SK-N-SH (cell line): ENCODE data around the gene NUP205. TPM values are rescaled to one million over a fixed set of nuclear protein-coding genes. Genes with fewer than 3 reads are reported as not detected.
A peak's percentile ranks its signal among the peaks of the same experiment; 100 is the strongest.

Experiments used
- CTCF ChIA-PET: fragments of 300-600, 350-600 bp; formaldehyde crosslinking; extraction: SDS; loops from one replicate; lab custom pipeline; 2021; lab: Yijun Ruan, JAX
- POLR2A ChIA-PET: fragments of 350-600 bp; sonication (Branson Sonifier 250); formaldehyde crosslinking; extraction: SDS; loops from one replicate; lab custom pipeline; 2020; ENCODE audit warnings: antibody characterized with exemption, inconsistent platforms; lab: Yijun Ruan, JAX
- DNase-seq: peaks from one replicate; pipeline ENCODE4 v3.0.0; 2012
- H2AFZ ChIP-seq: fragments of 200-600 bp; sonication (generic); 2 replicates; pipeline ENCODE4 v1.8.1; 2016; ENCODE audit warnings: antibody characterized with exemption, mild to moderate bottlenecking, low read depth
- H3F3A ChIP-seq: fragments of 200-600 bp; sonication (generic); replicated peaks from 2 replicates; pipeline ENCODE3; 2016; ENCODE audit warnings: antibody characterized with exemption, mild to moderate bottlenecking; ENCODE audit not compliant: insufficient read depth
- H3K27ac ChIP-seq, 2 experiments: fragments of 200-500 bp in 1 of 2; fragments of 200-600 bp in 1 of 2; sonication (Bioruptor generic) in 1 of 2; sonication (generic), shearing (Covaris generic) in 1 of 2; 2 replicates each; pipeline versions ENCODE4 v1.5.1 to v1.6.1; 2014 to 2016; ENCODE audit warnings: low read depth in 2 of 2, inconsistent platforms in 1 of 2, low read length in 1 of 2, mild to moderate bottlenecking in 1 of 2, mixed read lengths in 1 of 2
- H3K27me3 ChIP-seq: fragments of 200-600 bp; sonication (generic), shearing (Covaris generic); 2 replicates; pipeline ENCODE4 v1.6.1; 2016; ENCODE audit warnings: mixed run types; ENCODE audit not compliant: insufficient read depth
- H3K36me3 ChIP-seq, 2 experiments: fragments of 200-500 bp in 1 of 2; fragments of 200-600 bp in 1 of 2; sonication (Bioruptor generic) in 1 of 2; sonication (generic) in 1 of 2; replicated peaks in 1 of 2; 2 replicates each; pipeline versions ENCODE3 to v1.5.1; 2014 to 2016; ENCODE audit warnings: low read length in 1 of 2, mild to moderate bottlenecking in 1 of 2; ENCODE audit not compliant: insufficient read depth in 2 of 2, control insufficient read depth in 1 of 2
- H3K4me1 ChIP-seq, 2 experiments: fragments of 200-500 bp in 1 of 2; fragments of 200-600 bp in 1 of 2; sonication (Bioruptor generic) in 1 of 2; sonication (generic), shearing (Covaris generic) in 1 of 2; 2 replicates each; pipeline versions ENCODE4 v1.5.1 to v1.6.1; 2014 to 2016; ENCODE audit warnings: low read depth in 1 of 2, low read length in 1 of 2, mixed run types in 1 of 2; ENCODE audit not compliant: insufficient read depth in 2 of 2, control insufficient read depth in 1 of 2
- H3K4me2 ChIP-seq: fragments of 200-600 bp; sonication (generic), shearing (Covaris generic); 2 replicates; pipeline ENCODE4 v1.6.1; 2017; ENCODE audit warnings: mixed run types
- H3K4me3 ChIP-seq, 2 experiments: fragments of 200-500 bp in 1 of 2; fragments of 200-600 bp in 1 of 2; sonication (Bioruptor generic) in 1 of 2; sonication (generic), shearing (Covaris generic) in 1 of 2; 2 replicates each; pipeline versions ENCODE4 v1.5.1 to v1.8.1; 2014 to 2016; ENCODE audit warnings: low read depth in 2 of 2, inconsistent platforms in 1 of 2, low read length in 1 of 2, mild to moderate bottlenecking in 1 of 2, mixed read lengths in 1 of 2, moderate library complexity in 1 of 2
- H3K79me2 ChIP-seq: fragments of 200-600 bp; sonication (generic); 2 replicates; pipeline ENCODE4 v1.8.1; 2017; ENCODE audit warnings: mild to moderate bottlenecking; ENCODE audit not compliant: insufficient read depth
- H3K9ac ChIP-seq: fragments of 200-600 bp; sonication (generic); 2 replicates; pipeline ENCODE4 v1.6.1; 2017; ENCODE audit warnings: mixed run types
- H3K9me2 ChIP-seq: fragments of 200-600 bp; sonication (generic); 2 replicates; pipeline ENCODE4 v1.6.1; 2017; ENCODE audit warnings: mixed run types
- H3K9me3 ChIP-seq: fragments of 200-600 bp; sonication (generic); 2 replicates; pipeline ENCODE4 v1.6.1; 2017; ENCODE audit warnings: mixed run types, mild to moderate bottlenecking, moderate library complexity
- H4K20me1 ChIP-seq: fragments of 200-600 bp; sonication (generic); 2 replicates; pipeline ENCODE4 v1.6.1; 2017; ENCODE audit warnings: mild to moderate bottlenecking, mixed run types; ENCODE audit not compliant: insufficient read depth
- EZH2phosphoT487 ChIP-seq: fragments of 200-600 bp; sonication (generic); IDR thresholded peaks from 2 replicates; pipeline ENCODE4 v1.6.1; 2017; ENCODE audit warnings: low read depth, mixed run types, mild to moderate bottlenecking, antibody characterized with exemption, moderate library complexity, borderline replicate concordance
- GABPA ChIP-seq: IDR thresholded peaks from 2 replicates; pipeline ENCODE4 v1.4.0; 2012; ENCODE audit warnings: low read depth, mild to moderate bottlenecking
- JUND ChIP-seq: IDR thresholded peaks from 2 replicates; pipeline ENCODE4 v1.4.0; 2012
- NFIC ChIP-seq: IDR thresholded peaks from 2 replicates; pipeline ENCODE4 v1.4.0; 2012; ENCODE audit warnings: borderline replicate concordance
- SMC3 ChIP-seq: IDR thresholded peaks from 2 replicates; pipeline ENCODE4 v1.6.1; 2012; ENCODE audit warnings: low read depth, low read length, improper control_type of control experiment
- TCF12 ChIP-seq: IDR thresholded peaks from 2 replicates; pipeline ENCODE4 v1.4.0; 2012
- WGBS: methylation state at CpG from one replicate; pipeline ENCODE4 v1.1.6; 2017; ENCODE audit warnings: low lambda C conversion rate; 5-methylcytosine and 5-hydroxymethylcytosine counted together
- polyA plus RNA-seq, 3 experiments: library from polyadenylated mRNA; depleted of rRNA; stranded (reverse); fragments of >200 nt; gene quantifications; 2 replicates each; pipeline ENCODE4 v1.2.3, GENCODE V29; 2012
- TF ChIP-seq, protein P1 (sequence below): IDR thresholded peaks from 2 replicates; pipeline ENCODE4 v1.6.1; 2012; ENCODE audit warnings: mild to moderate bottlenecking, low read depth, low read length, moderate library complexity
- TF ChIP-seq, protein P2 (sequence below): IDR thresholded peaks from 2 replicates; pipeline ENCODE4; 2012

The NUP205 gene
- polyA plus RNA-seq, 1 of the 3 experiments (the other 2 are of a cell fraction) = 48.2 TPM

DNA sequence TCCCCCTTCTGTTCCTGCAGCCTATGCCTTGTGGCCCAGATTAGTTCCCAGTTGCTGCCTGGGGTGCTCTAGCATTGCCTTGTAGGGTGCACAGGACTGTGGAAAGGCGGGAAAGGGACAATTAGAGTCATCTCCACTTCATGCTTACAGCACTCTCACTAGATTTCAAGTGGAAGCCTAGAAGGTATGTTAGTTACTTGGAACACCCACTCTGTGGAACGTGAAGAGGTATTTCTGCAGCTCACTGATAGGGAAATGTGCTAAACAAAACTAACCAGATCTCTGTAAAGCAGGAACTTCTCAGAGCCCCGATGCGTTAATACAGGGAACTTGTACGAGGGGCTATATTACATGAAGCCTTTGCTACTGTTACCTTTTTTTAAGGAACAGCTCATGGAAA is 124.0 kb downstream of the NUP205 start:
- CTCF ChIA-PET = interaction anchor here (0.6 to 2.2 kb wide), 6 partner anchors 8 to 328 kb away, joined by 3 to 23 read pairs (median 4); no protein-coding TSS in a partner anchor

DNA sequence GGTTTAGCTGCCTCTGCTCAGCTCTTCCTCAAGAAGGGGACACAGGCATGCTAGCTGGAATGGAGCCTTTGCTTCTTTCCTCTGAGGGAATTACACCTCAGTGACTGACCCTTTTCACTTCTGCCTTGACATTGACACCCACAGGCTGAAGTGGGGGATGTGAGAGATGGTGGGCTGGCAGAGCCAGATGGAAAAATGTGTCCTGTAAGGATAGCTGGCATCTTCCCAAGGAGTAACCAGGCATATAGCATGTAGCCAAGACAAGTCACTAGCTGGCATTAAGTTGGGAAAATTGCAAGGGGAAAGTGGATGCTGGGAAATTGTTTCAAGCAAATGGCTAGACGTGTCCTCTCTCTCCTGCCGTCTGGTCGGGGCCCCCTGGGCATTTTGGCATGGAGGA is 124.5 kb downstream of the NUP205 start:
- no peaks in the 10 kb centered on the region for H3K9me3 ChIP-seq
- peaks cover 33% of the 10 kb centered on the region for H3F3A ChIP-seq
- POLR2A ChIA-PET = interaction anchor here (0.6 to 0.8 kb wide), 2 partner anchors 15 to 25 kb away, joined by 3 to 4 read pairs; no protein-coding TSS in a partner anchor
- no peak for TF ChIP-seq TCF12
- peak; percentile 48; the same call in 1 of the 2 replicates for TF ChIP-seq NFIC
- WGBS = 65% methylated on average over 3 of the region's 3 CpGs
- H2AFZ ChIP-seq = no peak overlapping the region
- H3K4me2 ChIP-seq = peak overlapping the region; percentile 9; the same call in 1 of the 2 replicates
- no peaks in the 10 kb centered on the region for H3K27me3 ChIP-seq
- H3K9me2 ChIP-seq = no peaks in the 10 kb centered on the region
- no peak overlapping the region for H3K4me3 ChIP-seq
- peak overlapping the region; percentile 20 to 59; a peak in 3 of 4 replicates for H3K27ac ChIP-seq
- peaks cover 46 to 52% of the 10 kb centered on the region in 2 experiments for H3K4me1 ChIP-seq
- DNase-seq = no peak
- CTCF ChIA-PET = interaction anchor here (0.6 to 2.2 kb wide), 7 partner anchors 9 to 328 kb away, joined by 3 to 23 read pairs (median 3); no protein-coding TSS in a partner anchor
- H4K20me1 ChIP-seq = peaks cover 5% of the 10 kb centered on the region
- H3K36me3 ChIP-seq = peaks cover 10 to 11% of the 10 kb centered on the region in 2 experiments
- H3K9ac ChIP-seq = no peak overlapping the region
- peaks cover 98% of the 10 kb centered on the region for H3K79me2 ChIP-seq

More for the DNA sequence above, 124.0 kb downstream of the NUP205 start:
- no peak overlapping the region for H3K9ac ChIP-seq
- H3K4me1 ChIP-seq = peaks cover 46 to 52% of the 10 kb centered on the region in 2 experiments
- H3K4me3 ChIP-seq = no peak overlapping the region
- peaks cover 33% of the 10 kb centered on the region for H3F3A ChIP-seq
- no peaks in the 10 kb centered on the region for H3K27me3 ChIP-seq
- H3K36me3 ChIP-seq = peaks cover 10 to 12% of the 10 kb centered on the region in 2 experiments
- no peaks in the 10 kb centered on the region for H3K9me3 ChIP-seq
- 0 out of 2 replicates have a peak overlapping the region, but pooled peaks have one; percentile 9 for H3K4me2 ChIP-seq
- no peak for DNase-seq
- peaks cover 98% of the 10 kb centered on the region for H3K79me2 ChIP-seq
- peak overlapping the region; percentile 20 to 59; a peak in 3 of 4 replicates for H3K27ac ChIP-seq
- POLR2A ChIA-PET = interaction anchor here (0.8 kb wide), 1 partner anchor 25 kb away, joined by 4 read pairs; no protein-coding TSS in a partner anchor
- H2AFZ ChIP-seq = no peak overlapping the region
- WGBS = 94% methylated on average over 5 of the region's 5 CpGs
- TF ChIP-seq GABPA (no peak), EZH2phosphoT487 (no peak), SMC3 (no peak), JUND (no peak), NFIC (no peak)
- TF ChIP-seq, protein P1, sequence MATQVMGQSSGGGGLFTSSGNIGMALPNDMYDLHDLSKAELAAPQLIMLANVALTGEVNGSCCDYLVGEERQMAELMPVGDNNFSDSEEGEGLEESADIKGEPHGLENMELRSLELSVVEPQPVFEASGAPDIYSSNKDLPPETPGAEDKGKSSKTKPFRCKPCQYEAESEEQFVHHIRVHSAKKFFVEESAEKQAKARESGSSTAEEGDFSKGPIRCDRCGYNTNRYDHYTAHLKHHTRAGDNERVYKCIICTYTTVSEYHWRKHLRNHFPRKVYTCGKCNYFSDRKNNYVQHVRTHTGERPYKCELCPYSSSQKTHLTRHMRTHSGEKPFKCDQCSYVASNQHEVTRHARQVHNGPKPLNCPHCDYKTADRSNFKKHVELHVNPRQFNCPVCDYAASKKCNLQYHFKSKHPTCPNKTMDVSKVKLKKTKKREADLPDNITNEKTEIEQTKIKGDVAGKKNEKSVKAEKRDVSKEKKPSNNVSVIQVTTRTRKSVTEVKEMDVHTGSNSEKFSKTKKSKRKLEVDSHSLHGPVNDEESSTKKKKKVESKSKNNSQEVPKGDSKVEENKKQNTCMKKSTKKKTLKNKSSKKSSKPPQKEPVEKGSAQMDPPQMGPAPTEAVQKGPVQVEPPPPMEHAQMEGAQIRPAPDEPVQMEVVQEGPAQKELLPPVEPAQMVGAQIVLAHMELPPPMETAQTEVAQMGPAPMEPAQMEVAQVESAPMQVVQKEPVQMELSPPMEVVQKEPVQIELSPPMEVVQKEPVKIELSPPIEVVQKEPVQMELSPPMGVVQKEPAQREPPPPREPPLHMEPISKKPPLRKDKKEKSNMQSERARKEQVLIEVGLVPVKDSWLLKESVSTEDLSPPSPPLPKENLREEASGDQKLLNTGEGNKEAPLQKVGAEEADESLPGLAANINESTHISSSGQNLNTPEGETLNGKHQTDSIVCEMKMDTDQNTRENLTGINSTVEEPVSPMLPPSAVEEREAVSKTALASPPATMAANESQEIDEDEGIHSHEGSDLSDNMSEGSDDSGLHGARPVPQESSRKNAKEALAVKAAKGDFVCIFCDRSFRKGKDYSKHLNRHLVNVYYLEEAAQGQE = no peak
- TF ChIP-seq, protein P2, sequence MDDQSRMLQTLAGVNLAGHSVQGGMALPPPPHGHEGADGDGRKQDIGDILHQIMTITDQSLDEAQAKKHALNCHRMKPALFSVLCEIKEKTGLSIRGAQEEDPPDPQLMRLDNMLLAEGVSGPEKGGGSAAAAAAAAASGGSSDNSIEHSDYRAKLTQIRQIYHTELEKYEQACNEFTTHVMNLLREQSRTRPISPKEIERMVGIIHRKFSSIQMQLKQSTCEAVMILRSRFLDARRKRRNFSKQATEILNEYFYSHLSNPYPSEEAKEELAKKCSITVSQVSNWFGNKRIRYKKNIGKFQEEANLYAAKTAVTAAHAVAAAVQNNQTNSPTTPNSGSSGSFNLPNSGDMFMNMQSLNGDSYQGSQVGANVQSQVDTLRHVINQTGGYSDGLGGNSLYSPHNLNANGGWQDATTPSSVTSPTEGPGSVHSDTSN = no peak
- no peaks in the 10 kb centered on the region for H3K9me2 ChIP-seq
- peaks cover 5% of the 10 kb centered on the region for H4K20me1 ChIP-seq
